ENCODE results near the gene WDR77.

DNA sequence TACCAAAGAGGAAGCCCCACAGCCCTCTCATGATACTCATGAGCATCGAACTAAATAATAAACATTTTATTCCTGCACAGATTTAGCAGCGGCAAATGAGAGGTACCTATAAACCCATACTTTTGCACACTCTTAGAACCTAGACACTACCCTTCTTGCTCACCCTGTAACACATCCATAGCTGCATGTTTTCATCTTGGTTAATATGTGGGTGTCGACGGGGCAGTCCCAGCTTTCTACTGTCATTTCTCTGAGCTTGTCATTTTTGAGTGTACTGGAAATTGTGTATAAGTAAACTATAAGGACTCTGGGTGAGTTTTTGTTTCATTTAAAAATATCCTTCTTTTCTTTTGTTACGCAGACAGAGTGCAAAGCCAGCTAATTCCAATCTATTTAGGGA is 47.0 kb downstream of the WDR77 start:
- TF ChIP-seq, protein P1, sequence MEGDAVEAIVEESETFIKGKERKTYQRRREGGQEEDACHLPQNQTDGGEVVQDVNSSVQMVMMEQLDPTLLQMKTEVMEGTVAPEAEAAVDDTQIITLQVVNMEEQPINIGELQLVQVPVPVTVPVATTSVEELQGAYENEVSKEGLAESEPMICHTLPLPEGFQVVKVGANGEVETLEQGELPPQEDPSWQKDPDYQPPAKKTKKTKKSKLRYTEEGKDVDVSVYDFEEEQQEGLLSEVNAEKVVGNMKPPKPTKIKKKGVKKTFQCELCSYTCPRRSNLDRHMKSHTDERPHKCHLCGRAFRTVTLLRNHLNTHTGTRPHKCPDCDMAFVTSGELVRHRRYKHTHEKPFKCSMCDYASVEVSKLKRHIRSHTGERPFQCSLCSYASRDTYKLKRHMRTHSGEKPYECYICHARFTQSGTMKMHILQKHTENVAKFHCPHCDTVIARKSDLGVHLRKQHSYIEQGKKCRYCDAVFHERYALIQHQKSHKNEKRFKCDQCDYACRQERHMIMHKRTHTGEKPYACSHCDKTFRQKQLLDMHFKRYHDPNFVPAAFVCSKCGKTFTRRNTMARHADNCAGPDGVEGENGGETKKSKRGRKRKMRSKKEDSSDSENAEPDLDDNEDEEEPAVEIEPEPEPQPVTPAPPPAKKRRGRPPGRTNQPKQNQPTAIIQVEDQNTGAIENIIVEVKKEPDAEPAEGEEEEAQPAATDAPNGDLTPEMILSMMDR (IDR thresholded peaks at IDR 0.05; ENCODE audit: insufficient read depth, low read length, poor library complexity, severe bottlenecking), result no peak
- TF ChIP-seq EZH2phosphoT487 (conservative IDR thresholded peaks at IDR 0.05; ENCODE audit: low read length), result no peak
